ENCODE results near the gene TNFRSF21. TPM values are rescaled to one million over a fixed set of nuclear protein-coding genes. Genes with fewer than 3 reads are reported as not detected.
A peak's percentile ranks its signal among the peaks of the same experiment; 100 is the strongest.

Gene TNFRSF21
- total RNA-seq, 1 experiment from 2014 or later: 13.5 TPM

DNA sequence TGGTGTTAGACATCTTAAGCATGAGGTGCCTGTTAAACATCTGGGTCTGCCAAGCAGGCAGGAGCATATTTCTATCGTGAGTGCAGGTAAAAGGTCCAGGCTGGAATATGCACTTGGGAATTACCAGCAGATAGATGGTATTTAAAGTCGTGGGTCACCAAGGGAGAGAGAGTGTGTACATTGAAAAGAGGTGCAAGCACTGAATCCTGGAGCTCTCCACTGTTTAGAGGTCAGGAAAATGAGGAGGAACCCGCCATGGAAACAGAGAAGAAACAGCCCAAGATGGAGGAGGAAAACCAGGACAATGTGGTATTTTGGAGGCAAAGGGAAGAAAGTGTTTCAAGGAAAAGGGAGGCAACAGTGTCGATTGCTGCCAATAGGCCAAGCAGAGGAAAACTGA lies 46.4 kb downstream of the TNFRSF21 start:
- in situ Hi-C loops (cut with HindIII; ENCODE audit: low pct_unique_long_range_greater_than_20kb, low sequenced_read_pairs): no loop called here
- no peak for DNase-seq (ENCODE audit: low read depth)

DNA sequence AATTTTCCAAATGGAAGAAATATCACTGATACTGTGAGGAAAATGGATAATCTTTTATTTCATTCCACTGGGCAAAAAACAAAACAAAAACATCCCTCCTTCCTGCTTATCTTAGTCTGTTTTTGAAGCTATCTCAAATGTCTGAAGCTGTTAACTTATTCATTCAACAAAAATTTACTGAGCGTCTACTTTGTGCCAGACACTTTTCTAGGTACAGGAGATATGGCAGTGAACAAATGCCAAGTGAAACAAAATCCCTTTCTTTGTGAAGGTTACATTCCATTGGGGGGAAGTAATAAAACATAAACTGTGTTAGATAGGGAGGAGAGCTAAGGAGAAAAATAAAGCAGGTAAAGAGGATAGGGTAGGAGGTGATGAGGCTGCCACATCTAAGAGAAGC lies 47.5 kb downstream of the TNFRSF21 start:
- DNase-seq (ENCODE audit: low read depth): no peak
- in situ Hi-C loops (cut with HindIII; ENCODE audit: low pct_unique_long_range_greater_than_20kb, low sequenced_read_pairs): no loop called here

DNA sequence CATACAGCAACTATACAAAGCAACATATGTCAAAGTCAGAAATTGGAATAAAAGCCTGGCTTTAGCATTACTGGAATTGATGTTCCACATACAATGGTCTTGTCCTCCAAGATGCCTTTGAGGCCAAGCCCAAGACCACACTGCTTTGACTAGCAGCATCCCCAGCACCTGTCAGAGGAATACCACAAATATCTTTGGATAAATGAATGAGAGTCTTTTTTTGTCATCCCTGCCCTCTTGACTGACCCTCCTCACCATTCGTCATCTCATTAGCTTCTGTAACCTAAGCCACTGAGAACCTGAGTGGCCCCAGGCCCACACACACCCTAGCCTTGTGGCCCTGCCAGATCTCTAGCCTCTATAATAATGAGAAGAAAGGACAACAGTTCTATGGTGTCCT lies 48.5 kb downstream of the TNFRSF21 start:
- no peak for DNase-seq (ENCODE audit: low read depth)
- in situ Hi-C loops (cut with HindIII; ENCODE audit: low pct_unique_long_range_greater_than_20kb, low sequenced_read_pairs): no loop called here

DNA sequence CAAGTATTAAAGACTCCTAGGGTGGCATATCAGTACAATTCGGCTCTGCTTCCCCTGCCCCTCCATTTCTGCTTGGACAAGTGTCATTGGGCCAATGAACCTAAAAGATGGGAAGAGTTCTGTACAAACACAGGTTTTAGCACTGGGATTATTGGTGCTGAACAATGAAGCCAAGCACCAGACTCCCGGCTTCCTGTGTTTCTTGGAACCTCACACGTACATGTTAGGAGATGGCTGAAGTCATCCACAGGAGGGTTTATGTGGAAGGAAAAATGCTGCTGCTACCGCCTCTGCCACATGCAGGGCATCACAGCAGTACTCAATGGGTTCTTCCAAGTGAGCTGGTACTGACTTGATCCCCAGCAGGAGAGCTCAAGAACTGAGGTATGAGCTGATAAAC lies 49.7 kb downstream of the TNFRSF21 start:
- DNase-seq (ENCODE audit: low read depth): no peak
- in situ Hi-C loops (cut with HindIII; ENCODE audit: low pct_unique_long_range_greater_than_20kb, low sequenced_read_pairs): no loop called here

DNA sequence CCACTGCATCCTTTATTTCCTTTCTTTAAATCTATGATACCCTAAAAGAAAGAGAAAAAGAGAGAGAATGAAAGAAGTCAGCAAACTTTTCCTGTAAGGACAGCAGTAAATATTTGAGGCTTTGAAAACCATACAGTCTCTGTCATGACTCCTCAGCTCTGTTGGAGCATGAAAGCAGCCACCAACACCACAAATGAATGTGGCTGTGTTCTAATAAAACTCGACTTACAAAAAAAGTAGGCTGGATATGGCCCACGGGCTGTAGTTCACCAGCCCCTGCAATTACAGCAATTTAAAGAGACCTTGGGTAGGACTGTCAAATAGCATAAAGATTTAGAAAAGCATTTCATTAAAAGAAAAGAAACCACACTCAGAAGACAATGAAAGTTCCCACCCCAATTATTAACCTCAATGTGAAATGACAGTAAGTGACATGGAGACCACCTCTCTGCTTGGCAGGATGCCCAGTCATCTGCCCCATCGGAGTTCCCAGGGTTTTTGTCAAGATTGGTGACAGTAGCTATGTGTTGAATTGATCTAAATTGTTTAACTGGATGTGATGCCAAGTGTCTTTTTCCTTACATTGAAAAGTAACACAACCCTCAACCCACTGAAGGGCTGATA lies 50.9 kb downstream of the TNFRSF21 start:
- in situ Hi-C loops (cut with HindIII; ENCODE audit: low pct_unique_long_range_greater_than_20kb, low sequenced_read_pairs): no loop called here
- DNase-seq (ENCODE audit: low read depth): no peak

DNA sequence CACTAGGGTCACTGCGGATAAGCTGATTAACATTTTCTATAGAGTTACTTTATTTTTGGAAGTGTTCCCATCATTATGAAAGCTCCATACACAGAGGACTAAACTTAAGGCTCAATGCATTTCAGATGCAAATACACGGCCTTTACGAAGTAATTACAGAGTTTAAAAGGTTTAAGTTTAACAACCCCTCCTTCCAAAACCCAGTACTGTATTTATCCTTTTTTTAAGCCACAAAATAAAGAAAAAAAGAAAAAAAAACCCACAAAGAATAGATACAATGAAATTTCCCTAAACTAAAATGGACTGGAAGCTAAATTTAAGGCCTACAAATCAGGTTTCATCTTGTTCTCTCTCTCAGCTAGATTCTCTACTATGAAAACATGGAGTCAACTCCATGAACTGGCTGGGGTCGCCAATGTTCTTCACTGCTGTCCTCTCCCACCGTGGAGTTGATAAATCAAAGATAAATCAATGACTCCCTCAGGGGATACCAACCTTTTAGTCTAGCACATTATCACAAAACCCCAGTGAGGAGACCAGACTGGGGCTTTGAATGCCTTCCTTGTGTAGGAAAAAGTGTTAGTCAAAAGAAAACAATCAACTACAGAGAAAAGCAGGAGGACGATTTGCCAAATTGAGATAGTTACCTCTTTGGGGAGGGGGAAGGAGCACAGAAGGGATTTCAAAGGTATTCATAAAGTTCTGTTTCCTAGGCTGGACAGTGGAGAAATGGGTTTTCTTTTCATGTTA lies 52.5 kb downstream of the TNFRSF21 start:
- no peak for DNase-seq (ENCODE audit: low read depth)
- in situ Hi-C loops (cut with HindIII; ENCODE audit: low pct_unique_long_range_greater_than_20kb, low sequenced_read_pairs): no loop called here

DNA sequence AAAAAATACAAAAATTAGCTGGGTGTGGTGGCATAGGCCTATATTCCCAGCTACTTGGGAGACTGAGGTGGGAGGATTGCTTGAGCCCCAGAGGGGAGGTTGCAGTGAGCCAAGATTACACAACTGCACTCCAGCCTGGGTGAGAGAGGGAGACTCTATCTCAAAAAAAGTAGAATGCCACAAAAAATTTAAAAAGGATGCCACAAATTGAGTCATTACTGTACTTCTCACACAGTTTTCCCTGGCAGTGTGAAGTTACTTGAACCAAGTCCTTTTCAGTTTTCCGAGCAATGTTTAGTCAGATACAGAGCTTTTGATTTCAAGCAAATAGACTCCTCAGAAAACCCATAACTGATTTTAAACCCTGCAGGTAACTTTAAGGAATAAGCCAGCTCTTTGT lies 53.3 kb downstream of the TNFRSF21 start:
- no peak for DNase-seq (ENCODE audit: low read depth)
- in situ Hi-C loops (cut with HindIII; ENCODE audit: low pct_unique_long_range_greater_than_20kb, low sequenced_read_pairs): no loop called here

DNA sequence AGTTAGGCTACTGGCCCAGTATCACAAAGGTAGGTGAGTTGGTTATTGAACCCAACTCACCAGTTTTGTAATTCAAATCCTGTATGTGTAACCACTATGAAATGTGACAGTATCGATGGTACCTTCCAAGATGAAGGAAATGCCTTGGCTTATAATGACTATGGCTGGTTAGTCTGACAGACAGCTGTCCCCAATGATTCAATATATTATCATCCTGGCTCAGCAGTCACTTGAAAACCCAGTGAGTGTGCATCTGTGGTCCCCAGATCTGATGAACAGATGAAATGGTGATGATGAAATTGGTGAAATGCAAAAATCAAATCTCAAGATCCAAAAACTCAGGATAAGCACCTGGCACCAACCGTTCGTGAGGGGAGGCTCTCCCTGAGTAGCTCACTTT lies 54.8 kb downstream of the TNFRSF21 start:
- no peak for DNase-seq (ENCODE audit: low read depth)
- in situ Hi-C loops (cut with HindIII; ENCODE audit: low pct_unique_long_range_greater_than_20kb, low sequenced_read_pairs): no loop called here

DNA sequence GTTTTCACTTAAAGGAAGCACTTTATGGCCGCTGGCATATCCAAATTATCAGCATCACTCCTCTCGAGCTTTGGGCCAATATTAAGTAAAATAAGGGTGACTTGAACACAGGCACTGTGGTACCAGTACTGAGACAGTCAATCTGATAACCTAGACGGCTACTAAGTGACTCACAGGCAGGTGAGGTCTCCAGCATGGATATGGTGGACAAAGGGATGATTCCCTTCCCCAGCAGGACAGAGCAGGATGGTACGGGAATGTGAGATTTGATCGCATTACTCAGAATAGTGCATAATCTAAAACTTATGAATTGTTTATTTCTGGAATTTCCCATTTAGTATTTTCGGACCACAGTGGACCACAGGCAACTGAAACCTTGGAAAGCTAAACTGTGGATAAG lies 55.7 kb downstream of the TNFRSF21 start:
- in situ Hi-C loops (cut with HindIII; ENCODE audit: low pct_unique_long_range_greater_than_20kb, low sequenced_read_pairs): no loop called here
- DNase-seq (ENCODE audit: low read depth): no peak

DNA sequence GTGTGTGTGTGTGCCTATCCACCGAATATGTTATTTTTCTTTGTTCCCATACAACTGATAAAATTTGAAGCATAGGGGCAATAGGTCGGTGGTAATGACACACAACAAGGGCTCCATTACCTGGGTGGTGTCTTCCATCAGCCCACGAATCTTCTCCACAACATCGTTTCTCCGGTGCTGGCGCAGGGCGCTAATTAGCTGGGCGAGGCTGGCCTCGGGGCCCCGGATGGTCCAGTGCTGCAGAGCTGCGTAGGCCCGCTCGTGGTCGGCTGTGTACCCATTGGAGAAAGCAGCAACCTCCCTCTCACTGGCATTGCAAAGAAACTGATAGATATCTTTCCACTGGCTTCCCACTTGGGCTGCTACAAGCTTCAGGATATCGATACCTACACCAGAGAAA lies 56.6 kb downstream of the TNFRSF21 start:
- no peak for DNase-seq (ENCODE audit: low read depth)
- in situ Hi-C loops (cut with HindIII; ENCODE audit: low pct_unique_long_range_greater_than_20kb, low sequenced_read_pairs): no loop called here

DNA sequence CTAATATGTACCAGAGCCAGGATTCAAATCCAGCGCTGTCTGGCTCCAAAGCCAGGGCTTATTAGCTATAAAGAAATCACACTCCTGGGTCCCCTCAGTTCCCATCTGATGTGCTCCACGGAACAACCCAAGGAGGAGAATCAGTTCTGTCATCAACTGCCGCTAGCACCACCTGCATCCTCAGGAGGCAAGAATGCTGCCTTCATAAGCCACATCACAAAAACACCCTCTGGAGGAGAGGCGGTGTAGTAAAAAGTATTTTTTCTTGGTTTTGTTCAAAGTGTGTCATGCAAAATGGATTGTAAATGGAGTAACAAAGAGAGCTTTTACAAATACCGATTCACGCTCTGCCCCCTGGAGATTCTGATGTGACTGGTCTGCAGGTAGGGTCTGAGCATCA lies 57.1 kb downstream of the TNFRSF21 start:
- no peak for DNase-seq (ENCODE audit: low read depth)
- in situ Hi-C loops (cut with HindIII; ENCODE audit: low pct_unique_long_range_greater_than_20kb, low sequenced_read_pairs): no loop called here

DNA sequence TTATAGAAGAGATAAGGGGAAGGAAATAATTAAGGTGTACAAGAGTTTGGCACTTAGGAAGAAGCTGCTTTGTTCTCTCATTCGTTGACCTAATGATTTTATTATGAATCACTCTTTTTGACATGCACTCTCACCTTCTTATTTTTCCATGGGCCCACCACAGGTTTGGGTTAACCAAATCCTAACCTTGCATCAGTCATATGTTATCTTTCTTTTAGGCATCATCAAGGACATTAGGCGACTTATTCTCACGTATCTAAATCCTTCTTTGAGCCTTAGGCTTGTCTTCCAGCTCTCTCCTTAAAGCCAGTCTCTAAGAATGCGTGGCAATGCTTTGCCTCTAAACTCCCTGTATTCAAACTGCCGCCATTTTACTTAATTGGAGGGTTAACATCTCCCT lies 58.3 kb downstream of the TNFRSF21 start:
- no peak for DNase-seq (ENCODE audit: low read depth)
- in situ Hi-C loops (cut with HindIII; ENCODE audit: low pct_unique_long_range_greater_than_20kb, low sequenced_read_pairs): no loop called here

DNA sequence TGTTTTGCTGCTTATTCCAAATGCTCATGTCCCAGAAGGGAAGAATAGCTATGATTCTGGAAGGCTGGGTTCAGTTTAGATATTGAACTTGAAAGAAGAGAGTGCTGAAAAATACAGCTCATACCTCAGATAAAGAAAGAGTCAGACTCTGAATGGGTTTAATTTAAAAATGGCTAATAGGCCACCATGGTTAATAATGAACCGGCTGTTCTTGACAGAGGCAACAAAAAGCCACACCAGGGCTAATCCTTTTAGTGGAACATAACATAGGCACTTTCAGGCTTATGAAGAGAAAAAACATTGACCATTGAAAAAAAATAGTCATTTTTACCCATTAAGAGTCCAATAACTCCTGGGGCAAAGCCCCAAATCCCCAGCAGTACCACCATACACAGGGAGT lies 59.4 kb downstream of the TNFRSF21 start:
- in situ Hi-C loops (cut with HindIII; ENCODE audit: low pct_unique_long_range_greater_than_20kb, low sequenced_read_pairs): no loop called here
- DNase-seq (ENCODE audit: low read depth): no peak

DNA sequence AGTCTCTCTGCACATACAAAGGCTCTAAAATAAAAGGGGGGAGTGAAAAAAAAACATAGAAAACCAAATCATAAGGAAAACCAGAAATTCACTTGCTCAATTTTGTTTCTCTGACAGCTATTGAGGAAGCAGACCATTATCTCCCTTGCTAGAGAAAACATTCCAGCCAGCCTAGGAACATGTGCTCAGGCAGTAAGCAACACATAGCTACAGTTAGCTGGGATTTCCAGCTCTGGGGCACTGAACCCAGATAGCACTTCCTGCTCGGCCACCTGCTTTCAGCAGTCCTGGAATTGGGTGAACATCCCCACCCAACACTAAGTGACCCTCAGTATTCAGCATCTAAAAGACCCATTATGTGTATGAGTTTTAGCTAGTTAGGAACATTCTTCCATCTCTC lies 61.3 kb downstream of the TNFRSF21 start:
- in situ Hi-C loops (cut with HindIII; ENCODE audit: low pct_unique_long_range_greater_than_20kb, low sequenced_read_pairs): no loop called here
- no peak for DNase-seq (ENCODE audit: low read depth)

DNA sequence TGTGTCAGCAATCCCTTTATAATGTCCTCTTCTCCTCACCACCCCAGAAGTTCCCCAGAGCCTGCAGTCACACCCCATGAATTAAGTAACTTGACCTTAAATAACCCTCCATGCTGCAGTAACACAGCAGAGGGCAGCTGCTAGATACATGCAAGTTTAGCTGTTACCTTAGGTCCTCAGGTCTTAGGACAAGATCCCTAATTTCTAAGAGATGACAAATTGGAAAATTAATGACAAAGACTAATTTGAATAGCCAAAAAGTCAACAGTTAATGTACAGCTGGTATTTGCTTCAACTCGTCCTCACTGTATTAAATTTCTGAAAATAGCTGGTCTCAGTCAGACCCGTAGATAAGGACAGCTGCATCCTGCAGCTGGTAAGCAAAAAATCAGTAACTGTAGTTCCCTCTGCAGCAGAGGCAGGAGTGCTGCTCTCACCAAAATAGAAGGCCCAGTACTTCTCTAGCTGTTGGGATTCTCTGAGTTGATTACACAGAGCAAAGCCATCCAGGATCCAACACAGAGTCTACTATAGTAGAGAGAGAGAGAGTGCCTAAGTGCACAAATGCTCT lies 62.4 kb downstream of the TNFRSF21 start:
- in situ Hi-C loops (cut with HindIII; ENCODE audit: low pct_unique_long_range_greater_than_20kb, low sequenced_read_pairs): no loop called here
- DNase-seq (ENCODE audit: low read depth): no peak

DNA sequence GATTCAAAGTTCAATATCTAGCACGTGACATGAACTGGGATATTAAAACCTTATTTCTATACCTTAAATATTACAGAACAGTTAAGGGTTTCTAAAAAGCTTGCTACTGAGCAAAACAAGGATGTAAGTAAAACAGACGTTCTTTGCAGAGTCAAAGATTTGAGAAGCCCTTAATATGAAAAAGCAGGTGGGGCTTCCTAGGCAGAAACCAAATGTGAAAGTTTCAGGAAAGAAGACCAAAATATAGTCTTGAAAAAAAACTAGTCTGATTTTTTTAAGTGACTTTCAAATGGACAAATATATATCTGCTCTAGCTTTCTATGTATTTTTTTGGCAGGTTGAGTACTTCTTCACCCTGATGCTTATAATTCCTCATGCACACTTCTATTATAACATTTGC lies 63.2 kb downstream of the TNFRSF21 start:
- in situ Hi-C loops (cut with HindIII; ENCODE audit: low pct_unique_long_range_greater_than_20kb, low sequenced_read_pairs): no loop called here
- DNase-seq (ENCODE audit: low read depth): no peak

DNA sequence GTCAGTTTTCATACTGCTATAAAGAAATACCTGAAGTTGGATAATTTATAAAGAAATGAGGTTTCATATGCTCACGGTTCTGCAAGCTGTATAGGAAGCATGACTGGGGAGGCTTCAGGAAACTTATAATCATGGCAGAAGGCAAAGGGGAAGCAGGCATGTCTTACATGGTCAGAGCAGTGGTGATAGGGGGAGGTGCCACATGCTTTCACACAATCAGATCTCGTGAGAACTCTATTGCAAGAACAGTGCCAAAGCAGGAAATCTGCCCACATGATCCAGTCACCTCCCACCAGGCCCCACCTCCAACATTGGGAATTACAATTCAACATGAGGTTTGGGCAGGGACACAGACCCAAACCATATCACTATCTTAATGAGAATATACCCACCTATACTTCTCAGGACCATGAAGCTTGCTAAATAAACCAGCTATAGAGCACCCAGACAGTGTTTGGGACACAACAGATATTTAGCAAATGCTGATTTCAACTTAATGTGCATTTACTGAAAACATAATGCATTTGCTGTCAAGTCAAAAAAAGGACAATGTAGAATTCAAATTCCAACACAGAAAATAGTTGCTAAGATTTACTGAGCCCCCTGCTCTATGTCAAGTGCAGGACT lies 63.8 kb downstream of the TNFRSF21 start:
- in situ Hi-C loops (cut with HindIII; ENCODE audit: low pct_unique_long_range_greater_than_20kb, low sequenced_read_pairs): no loop called here
- DNase-seq (ENCODE audit: low read depth): no peak

DNA sequence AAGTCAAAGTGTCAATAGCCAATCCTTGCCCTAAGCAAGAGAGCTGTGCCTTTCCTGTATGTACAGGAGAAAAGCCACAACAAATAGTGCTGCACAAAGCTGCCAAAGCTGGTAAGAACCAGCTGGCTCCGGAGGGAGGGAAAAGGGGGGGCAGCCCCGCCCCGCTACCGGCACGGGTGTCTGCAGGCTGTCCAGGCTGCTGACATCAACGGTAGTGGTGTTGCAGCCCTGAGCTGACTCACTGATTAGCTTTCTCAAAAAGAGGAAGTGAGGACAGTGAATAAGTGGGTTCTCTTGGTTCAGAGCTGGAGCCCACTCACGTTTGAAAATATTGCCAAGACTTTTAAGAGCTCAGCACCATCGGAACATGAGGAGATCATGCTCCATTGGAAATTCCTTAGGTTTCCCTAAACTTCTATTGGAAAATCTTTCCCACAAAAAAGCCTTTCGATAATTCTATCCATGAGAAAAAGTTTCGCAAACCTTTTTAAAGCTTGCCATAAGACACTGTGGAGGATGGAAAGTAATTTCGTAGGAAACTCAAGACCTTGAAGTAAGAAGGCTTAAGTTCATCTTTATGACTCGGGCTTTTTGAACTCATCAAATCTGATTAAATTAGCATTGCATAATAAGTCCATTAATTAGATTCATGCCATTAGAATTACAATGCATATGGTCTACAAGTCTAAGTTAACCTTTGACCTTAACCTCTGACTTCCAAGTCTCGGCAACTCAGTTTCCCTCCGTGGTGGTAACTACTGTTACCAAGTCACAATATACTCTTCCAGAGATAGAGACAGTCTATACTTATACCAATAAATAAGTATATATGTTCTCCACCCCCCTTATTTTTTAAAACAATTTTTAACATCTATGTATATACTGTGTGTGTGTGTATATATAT lies 67.0 kb downstream of the TNFRSF21 start:
- peak; percentile 87 for DNase-seq (ENCODE audit: low read depth)
- in situ Hi-C loops (cut with HindIII; ENCODE audit: low pct_unique_long_range_greater_than_20kb, low sequenced_read_pairs): no loop called here
